ENCODE measurements around the gene SUSD4. TPM values are rescaled to one million over a fixed set of nuclear protein-coding genes. Genes with fewer than 3 reads are reported as not detected.
"Not testable (repeated sequence)": the region's sequence is repeated elsewhere in the genome, so short reads cannot be mapped to it uniquely, and the experiment has no call there.

The SUSD4 gene
- total and polyA plus RNA-seq, 2 of the 8 experiments (the other 6 are each of a cell fraction or from before 2014, with no cell fraction given) = 3.9 to 5.2 TPM

DNA sequence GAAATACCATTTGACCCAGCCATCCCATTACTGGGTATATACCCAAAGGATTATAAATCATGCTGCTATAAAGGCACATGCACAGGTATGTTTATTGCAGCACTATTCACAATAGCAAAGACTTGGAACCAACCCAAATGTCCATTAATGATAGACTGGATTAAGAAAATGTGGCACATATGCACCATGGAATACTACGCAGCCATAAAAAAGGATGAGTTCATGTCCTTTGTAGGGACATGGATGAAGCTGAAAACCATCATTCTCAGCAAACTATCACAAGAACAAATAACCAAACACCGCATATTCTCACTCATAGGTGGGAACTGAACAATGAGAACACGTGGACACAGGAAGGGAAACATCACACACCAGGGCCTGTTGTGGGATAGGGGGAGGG is 80.3 kb downstream of the SUSD4 start:
- H2BK12ac ChIP-seq (ENCODE audit: low read depth, low read length); H2AFZ ChIP-seq (ENCODE audit: low read length); H3K23ac ChIP-seq (ENCODE audit: insufficient read length); H3K4ac ChIP-seq (replicated peaks; ENCODE audit: insufficient read length, low read depth, low read length); H3K56ac ChIP-seq (replicated peaks; ENCODE audit: insufficient read length, low read depth, low read length); H2BK20ac ChIP-seq (ENCODE audit: low read length); H4K5ac ChIP-seq (ENCODE audit: insufficient read length, low read depth, low read length); H4K20me1 ChIP-seq (replicated peaks in 1 of 2; ENCODE audit: control insufficient read depth in 1 of 2, insufficient read depth in 2 of 2, low read length in 2 of 2); H3K79me1 ChIP-seq (ENCODE audit: low read depth, low read length); FAIRE-seq; H3K4me2 ChIP-seq (ENCODE audit: insufficient read depth in 1 of 2, low read depth in 2 of 2, low read length in 2 of 2); H3K9me3 ChIP-seq (ENCODE audit: insufficient read depth in 2 of 2, low read depth in 1 of 2, low read length in 1 of 2); H2BK120ac ChIP-seq (replicated peaks; ENCODE audit: low read depth, low read length); H4K91ac ChIP-seq (replicated peaks; ENCODE audit: insufficient read length, low read length); H3K14ac ChIP-seq (ENCODE audit: insufficient read length); H2BK15ac ChIP-seq (ENCODE audit: low read length); H2AK5ac ChIP-seq (ENCODE audit: low read depth, low read length); H3K23me2 ChIP-seq (ENCODE audit: low read depth, low read length); H3K18ac ChIP-seq (ENCODE audit: extremely low read depth, low read length); H3K4me1 ChIP-seq (replicated peaks in 1 of 4; ENCODE audit: control insufficient read depth in 3 of 4, insufficient read depth in 4 of 4, low read length in 3 of 4); H3K9ac ChIP-seq (replicated peaks in 1 of 4; ENCODE audit: extremely low read depth in 1 of 4, low read depth in 3 of 4, low read length in 3 of 4); H3K36me3 ChIP-seq (ENCODE audit: control insufficient read depth in 2 of 4, insufficient read depth in 4 of 4, low read length in 3 of 4); H3K4me3 ChIP-seq (ENCODE audit: extremely low read depth in 1 of 4, insufficient read depth in 2 of 4, low read depth in 3 of 4, low read length in 4 of 4); H2BK5ac ChIP-seq (ENCODE audit: low read depth, low read length); H3K27me3 ChIP-seq (replicated peaks in 1 of 4; ENCODE audit: control insufficient read depth in 3 of 4, extremely low read depth in 1 of 4, insufficient read depth in 3 of 4, low read length in 3 of 4); H4K8ac ChIP-seq (ENCODE audit: extremely low read depth, insufficient read depth, low read length); H3K79me2 ChIP-seq (ENCODE audit: control insufficient read depth in 1 of 2, insufficient read depth in 2 of 2, low read length in 2 of 2); CTCF ChIA-PET (ENCODE audit: partially characterized antibody); H3K27ac ChIP-seq (ENCODE audit: low read depth, low read length); DNase-seq (ENCODE audit: low read depth in 1 of 2, low spot score in 2 of 2); POLR2A ChIA-PET (ENCODE audit: partially characterized antibody): not testable (repeated sequence)
- 87% methylated on average over 3 of the region's 3 CpGs; no CpG with 5 or more reads in 1 of the 2 experiments for WGBS, 2 experiments (ENCODE audit: extremely low coverage in 1 of 2, insufficient coverage in 1 of 2, insufficient read length in 1 of 2, insufficient replicate concordance in 2 of 2, low coverage in 1 of 2, low lambda C conversion rate in 2 of 2, missing lambda C conversion rate in 1 of 2)

DNA sequence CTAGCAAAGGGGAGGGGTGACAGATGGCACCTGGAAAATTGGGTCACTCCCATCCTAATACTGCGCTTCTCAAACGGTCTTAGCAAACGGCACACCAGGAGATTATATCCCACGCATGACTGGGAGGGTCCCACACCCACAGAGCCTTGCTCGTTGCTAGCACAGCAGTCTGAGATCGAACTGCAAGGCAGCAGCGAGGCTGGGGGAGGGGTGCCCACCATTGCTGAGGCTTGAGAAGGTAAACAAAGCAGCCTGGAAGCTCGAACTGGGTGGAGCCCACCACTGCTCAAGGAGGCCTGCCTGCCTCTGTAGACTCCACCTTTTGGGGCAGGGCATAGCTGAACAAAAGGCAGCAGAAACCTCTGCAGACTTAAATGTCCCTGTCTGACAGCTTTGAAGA is 85.7 kb downstream of the SUSD4 start:
- H4K20me1 ChIP-seq (replicated peaks in 1 of 2; ENCODE audit: control insufficient read depth in 1 of 2, insufficient read depth in 2 of 2, low read length in 2 of 2); H3K9ac ChIP-seq (replicated peaks in 1 of 4; ENCODE audit: extremely low read depth in 1 of 4, low read depth in 3 of 4, low read length in 3 of 4); H2AFZ ChIP-seq (ENCODE audit: low read length); H3K4me3 ChIP-seq (ENCODE audit: extremely low read depth in 1 of 4, insufficient read depth in 2 of 4, low read depth in 3 of 4, low read length in 4 of 4); H3K56ac ChIP-seq (replicated peaks; ENCODE audit: insufficient read length, low read depth, low read length); H3K79me2 ChIP-seq (ENCODE audit: control insufficient read depth in 1 of 2, insufficient read depth in 2 of 2, low read length in 2 of 2); H3K23ac ChIP-seq (ENCODE audit: insufficient read length); H2BK5ac ChIP-seq (ENCODE audit: low read depth, low read length); H4K5ac ChIP-seq (ENCODE audit: insufficient read length, low read depth, low read length); H3K79me1 ChIP-seq (ENCODE audit: low read depth, low read length); H4K91ac ChIP-seq (replicated peaks; ENCODE audit: insufficient read length, low read length); FAIRE-seq; H3K4me1 ChIP-seq (replicated peaks in 1 of 4; ENCODE audit: control insufficient read depth in 3 of 4, insufficient read depth in 4 of 4, low read length in 3 of 4); H3K14ac ChIP-seq (ENCODE audit: insufficient read length); H4K8ac ChIP-seq (ENCODE audit: extremely low read depth, insufficient read depth, low read length); H3K9me3 ChIP-seq (ENCODE audit: insufficient read depth in 2 of 2, low read depth in 1 of 2, low read length in 1 of 2); CTCF ChIA-PET (ENCODE audit: partially characterized antibody); H2AK5ac ChIP-seq (ENCODE audit: low read depth, low read length); DNase-seq (ENCODE audit: low read depth in 1 of 2, low spot score in 2 of 2); H2BK20ac ChIP-seq (ENCODE audit: low read length); H3K27me3 ChIP-seq (replicated peaks in 1 of 4; ENCODE audit: control insufficient read depth in 3 of 4, extremely low read depth in 1 of 4, insufficient read depth in 3 of 4, low read length in 3 of 4); H3K23me2 ChIP-seq (ENCODE audit: low read depth, low read length); H3K4ac ChIP-seq (replicated peaks; ENCODE audit: insufficient read length, low read depth, low read length); H3K18ac ChIP-seq (ENCODE audit: extremely low read depth, low read length); H3K4me2 ChIP-seq (ENCODE audit: insufficient read depth in 1 of 2, low read depth in 2 of 2, low read length in 2 of 2); H3K27ac ChIP-seq (ENCODE audit: low read depth, low read length); H3K36me3 ChIP-seq (ENCODE audit: control insufficient read depth in 2 of 4, insufficient read depth in 4 of 4, low read length in 3 of 4); H2BK12ac ChIP-seq (ENCODE audit: low read depth, low read length); POLR2A ChIA-PET (ENCODE audit: partially characterized antibody); H2BK15ac ChIP-seq (ENCODE audit: low read length); H2BK120ac ChIP-seq (replicated peaks; ENCODE audit: low read depth, low read length): not testable (repeated sequence)
- WGBS, 2 experiments (ENCODE audit: extremely low coverage in 1 of 2, insufficient coverage in 1 of 2, insufficient read length in 1 of 2, insufficient replicate concordance in 2 of 2, low coverage in 1 of 2, low lambda C conversion rate in 2 of 2, missing lambda C conversion rate in 1 of 2) = 93% methylated on average over 8 of the region's 8 CpGs; no CpG with 5 or more reads in 1 of the 2 experiments

Measured in H1 (cell line).